Adrenal gland (tissue), 5 donors: ENCODE measurements around the gene RRBP1.

Experiments
- CTCF ChIP-seq, 6 experiments: fragments of 450-650 bp in 4 of 6; fragments of 200-600 bp in 2 of 6; sonication (generic) in 1 of 6; IDR thresholded peaks; 1 replicate in 5 of 6; 2 replicates in 1 of 6; pipeline versions ENCODE4 v1.5.1 to v1.8.0; 2016 to 2021; ENCODE audit warnings: antibody characterized with exemption in 6 of 6, mild to moderate bottlenecking in 2 of 6, moderate library complexity in 1 of 6
- POLR2A ChIP-seq, 2 donors: fragments of 450-650 bp; IDR thresholded peaks; one replicate each; pipeline ENCODE4 v1.6.1; 2017; ENCODE audit warnings: antibody characterized with exemption in 2 of 2, mild to moderate bottlenecking in 2 of 2, moderate library complexity in 1 of 2
- donor health status: DM: no; HTN: no; CAD: no.

GRCh38 chr20:17587148-17587547 lies 94.9 kb downstream of the RRBP1 start:
- no peak for TF ChIP-seq CTCF (IDR thresholded peaks at IDR 0.05)
- no peak for TF ChIP-seq POLR2A (IDR thresholded peaks at IDR 0.05)
